ENCODE measurements around the gene ADNP. TPM values are rescaled to one million over a fixed set of nuclear protein-coding genes. Genes with fewer than 3 reads are reported as not detected.

ADNP gene
- total and polyA plus RNA-seq, 2 of the 13 experiments (the other 11 are each of a cell fraction or from before 2014, with no cell fraction given): 21.0 to 21.5 TPM

GRCh38 chr20:50958615-50959542, 27.6 kb upstream of the ADNP start, which contains the start of gene MOCS3 (continued):
- TF ChIP-seq TFE3 (CRISPR knock-in tag; IDR thresholded peaks at IDR 0.05) (0 out of 2 replicates have a peak, but pooled peaks have one; percentile 7), ZNF180 (CRISPR knock-in tag; IDR thresholded peaks at IDR 0.05; ENCODE audit: borderline replicate concordance, low read depth) (0 out of 2 replicates have a peak, but pooled peaks have one; percentile 70), ZBTB43 (CRISPR knock-in tag; conservative IDR thresholded peaks at IDR 0.05) (peak; percentile 84; the same call in 1 of the 2 replicates), NFIC (IDR thresholded peaks at IDR 0.05; ENCODE audit: low read length) (peak; percentile 82), MEIS1 (CRISPR knock-in tag; IDR thresholded peaks at IDR 0.05; ENCODE audit: borderline replicate concordance) (0 out of 2 replicates have a peak, but pooled peaks have one; percentile 76), ZFP62 (CRISPR knock-in tag; IDR thresholded peaks at IDR 0.05) (peak; percentile 91; the same call in 1 of the 2 replicates), ZNF326 (CRISPR knock-in tag; IDR thresholded peaks at IDR 0.05; ENCODE audit: borderline replicate concordance) (no peak), ZFP1 (CRISPR knock-in tag; IDR thresholded peaks at IDR 0.05) (no peak), PHF5A (CRISPR knock-in tag; IDR thresholded peaks at IDR 0.05; ENCODE audit: low read depth, unreplicated experiment) (no peak), ZNF691 (CRISPR knock-in tag; IDR thresholded peaks at IDR 0.05; ENCODE audit: borderline replicate concordance, low read depth) (peak; percentile 4; the same call in 1 of the 2 replicates), CREBL2 (CRISPR knock-in tag; IDR thresholded peaks at IDR 0.05; ENCODE audit: borderline replicate concordance) (no peak)
- TF ChIP-seq, protein P1, sequence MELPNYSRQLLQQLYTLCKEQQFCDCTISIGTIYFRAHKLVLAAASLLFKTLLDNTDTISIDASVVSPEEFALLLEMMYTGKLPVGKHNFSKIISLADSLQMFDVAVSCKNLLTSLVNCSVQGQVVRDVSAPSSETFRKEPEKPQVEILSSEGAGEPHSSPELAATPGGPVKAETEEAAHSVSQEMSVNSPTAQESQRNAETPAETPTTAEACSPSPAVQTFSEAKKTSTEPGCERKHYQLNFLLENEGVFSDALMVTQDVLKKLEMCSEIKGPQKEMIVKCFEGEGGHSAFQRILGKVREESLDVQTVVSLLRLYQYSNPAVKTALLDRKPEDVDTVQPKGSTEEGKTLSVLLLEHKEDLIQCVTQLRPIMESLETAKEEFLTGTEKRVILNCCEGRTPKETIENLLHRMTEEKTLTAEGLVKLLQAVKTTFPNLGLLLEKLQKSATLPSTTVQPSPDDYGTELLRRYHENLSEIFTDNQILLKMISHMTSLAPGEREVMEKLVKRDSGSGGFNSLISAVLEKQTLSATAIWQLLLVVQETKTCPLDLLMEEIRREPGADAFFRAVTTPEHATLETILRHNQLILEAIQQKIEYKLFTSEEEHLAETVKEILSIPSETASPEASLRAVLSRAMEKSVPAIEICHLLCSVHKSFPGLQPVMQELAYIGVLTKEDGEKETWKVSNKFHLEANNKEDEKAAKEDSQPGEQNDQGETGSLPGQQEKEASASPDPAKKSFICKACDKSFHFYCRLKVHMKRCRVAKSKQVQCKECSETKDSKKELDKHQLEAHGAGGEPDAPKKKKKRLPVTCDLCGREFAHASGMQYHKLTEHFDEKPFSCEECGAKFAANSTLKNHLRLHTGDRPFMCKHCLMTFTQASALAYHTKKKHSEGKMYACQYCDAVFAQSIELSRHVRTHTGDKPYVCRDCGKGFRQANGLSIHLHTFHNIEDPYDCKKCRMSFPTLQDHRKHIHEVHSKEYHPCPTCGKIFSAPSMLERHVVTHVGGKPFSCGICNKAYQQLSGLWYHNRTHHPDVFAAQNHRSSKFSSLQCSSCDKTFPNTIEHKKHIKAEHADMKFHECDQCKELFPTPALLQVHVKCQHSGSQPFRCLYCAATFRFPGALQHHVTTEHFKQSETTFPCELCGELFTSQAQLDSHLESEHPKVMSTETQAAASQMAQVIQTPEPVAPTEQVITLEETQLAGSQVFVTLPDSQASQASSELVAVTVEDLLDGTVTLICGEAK (IDR thresholded peaks at IDR 0.05): peak; percentile 95
- TF ChIP-seq, protein P1 (CRISPR knock-in tag; IDR thresholded peaks at IDR 0.05): peak; percentile 9; the same call in 1 of the 2 replicates
- TF ChIP-seq, protein P2, sequence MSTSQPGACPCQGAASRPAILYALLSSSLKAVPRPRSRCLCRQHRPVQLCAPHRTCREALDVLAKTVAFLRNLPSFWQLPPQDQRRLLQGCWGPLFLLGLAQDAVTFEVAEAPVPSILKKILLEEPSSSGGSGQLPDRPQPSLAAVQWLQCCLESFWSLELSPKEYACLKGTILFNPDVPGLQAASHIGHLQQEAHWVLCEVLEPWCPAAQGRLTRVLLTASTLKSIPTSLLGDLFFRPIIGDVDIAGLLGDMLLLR (CRISPR knock-in tag; IDR thresholded peaks at IDR 0.05): peak; percentile 97

All from HepG2 (cell line).